Activated CD4-positive, alpha-beta T cell treated with anti-CD3 and anti-CD28 coated beads, Interleukin-2, amount 50 U/mL, for 48 hours (primary cell): ENCODE data around the gene MMD2.
"Not testable (repeated sequence)": the region's sequence is repeated elsewhere in the genome, so short reads cannot be mapped to it uniquely, and the experiment has no call there.

Experiments used
- DNase-seq, 2 experiments: peaks; one replicate each; pipeline ENCODE4 v3.0.0-alpha.2; 2020

MMD2 gene

GRCh38 chr7:4893188-4893587 is 65.8 kb downstream of the MMD2 start:
- not testable (repeated sequence) for DNase-seq

DNA sequence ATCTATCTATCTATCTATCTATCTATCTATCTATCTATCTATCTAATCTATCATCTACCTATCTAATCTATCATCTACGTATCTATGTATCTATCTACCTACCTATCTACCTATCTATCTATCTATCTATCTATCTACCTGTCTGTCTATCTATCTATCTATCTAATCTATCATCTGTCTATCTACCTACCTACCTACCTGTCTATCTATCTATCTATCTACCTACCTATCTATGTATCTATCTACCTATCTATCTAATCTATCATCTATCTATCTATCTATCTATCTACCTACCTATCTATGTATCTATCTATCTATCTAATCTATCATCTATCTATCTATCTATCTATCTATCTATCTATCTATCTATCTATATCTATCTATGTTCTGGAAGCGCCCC is 67.5 kb downstream of the MMD2 start:
- not testable (repeated sequence) for DNase-seq

GRCh38 chr7:4889682-4890081 is 69.3 kb downstream of the MMD2 start:
- no peak for DNase-seq

DNA sequence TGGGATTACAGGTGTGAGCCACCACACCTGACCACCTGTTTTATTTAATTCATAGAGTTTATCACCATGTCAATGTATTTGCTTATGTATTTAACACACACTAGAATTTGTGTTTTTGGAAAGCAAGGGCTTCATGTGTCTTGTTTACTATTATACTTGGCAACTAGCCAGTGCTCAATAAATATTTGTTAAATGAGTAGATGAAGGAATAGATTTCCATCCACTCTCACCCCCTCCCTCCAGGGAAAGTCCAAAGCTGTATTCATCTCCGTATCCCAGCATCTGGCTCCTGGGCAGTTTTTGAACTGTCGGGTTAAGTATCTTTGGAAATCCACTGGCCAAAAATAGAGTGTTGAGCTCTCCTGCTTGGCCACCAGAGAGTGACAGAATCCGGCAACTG is 70.8 kb downstream of the MMD2 start:
- no peak for DNase-seq

- DNase-seq = no peak
These were observed 72.3 kb downstream of the MMD2 start for GRCh38 chr7:4886671-4887070.

DNA sequence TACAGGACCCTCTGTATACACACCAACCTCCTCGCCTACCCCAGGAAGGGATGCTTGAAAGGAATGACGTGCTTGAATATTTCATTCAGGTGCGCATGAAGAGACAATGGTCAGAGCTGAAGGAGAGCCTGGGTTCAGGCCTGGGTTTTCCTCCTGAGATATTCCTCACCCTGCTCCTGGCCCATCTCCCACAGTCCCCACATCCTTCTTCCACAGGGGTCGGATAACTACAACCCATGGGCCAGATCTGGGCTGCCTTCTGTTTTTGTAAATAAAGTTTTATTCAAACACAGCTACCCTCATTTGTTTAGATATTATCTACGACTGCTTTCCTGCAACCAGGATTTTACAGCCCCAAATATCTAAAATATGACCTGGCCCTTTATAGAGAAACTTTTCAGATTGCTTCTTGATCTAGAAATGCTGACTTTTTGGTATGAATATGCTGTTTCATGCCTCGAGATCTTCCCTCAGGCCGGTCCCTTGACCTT is 73.6 kb downstream of the MMD2 start:
- no peak for DNase-seq

DNA sequence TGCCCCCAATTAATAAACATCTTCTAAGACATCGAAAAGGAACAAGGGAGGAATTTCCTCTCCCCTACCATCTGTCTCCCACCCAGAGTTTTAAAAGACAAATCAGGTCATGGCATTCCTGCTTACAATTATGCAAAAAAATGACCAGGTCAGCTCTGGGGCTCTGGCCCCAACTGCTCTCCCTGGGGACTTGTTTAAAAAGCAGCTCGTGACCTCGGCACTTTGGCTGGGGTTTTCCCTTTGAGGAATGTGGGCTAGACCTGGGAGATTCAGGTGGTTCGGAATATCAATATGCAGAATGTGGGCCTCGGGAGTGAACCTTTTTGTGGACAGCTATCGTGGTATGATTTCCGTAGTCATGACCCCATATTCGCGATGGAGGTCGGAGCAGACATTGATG is 74.8 kb downstream of the MMD2 start:
- DNase-seq = no peak

- DNase-seq = peak; percentile 94
These were observed 75.4 kb downstream of the MMD2 start, which contains the start of gene RADIL for GRCh38 chr7:4883372-4884144. TSS of gene RADIL (minus strand) at chr7:4883716. CDS start at chr7:4878139, 5,577 bp downstream.

GRCh38 chr7:4883033-4883371 is 76.0 kb downstream of the MMD2 start:
- DNase-seq = peak in 1 of 2 experiments; percentile 5

DNA sequence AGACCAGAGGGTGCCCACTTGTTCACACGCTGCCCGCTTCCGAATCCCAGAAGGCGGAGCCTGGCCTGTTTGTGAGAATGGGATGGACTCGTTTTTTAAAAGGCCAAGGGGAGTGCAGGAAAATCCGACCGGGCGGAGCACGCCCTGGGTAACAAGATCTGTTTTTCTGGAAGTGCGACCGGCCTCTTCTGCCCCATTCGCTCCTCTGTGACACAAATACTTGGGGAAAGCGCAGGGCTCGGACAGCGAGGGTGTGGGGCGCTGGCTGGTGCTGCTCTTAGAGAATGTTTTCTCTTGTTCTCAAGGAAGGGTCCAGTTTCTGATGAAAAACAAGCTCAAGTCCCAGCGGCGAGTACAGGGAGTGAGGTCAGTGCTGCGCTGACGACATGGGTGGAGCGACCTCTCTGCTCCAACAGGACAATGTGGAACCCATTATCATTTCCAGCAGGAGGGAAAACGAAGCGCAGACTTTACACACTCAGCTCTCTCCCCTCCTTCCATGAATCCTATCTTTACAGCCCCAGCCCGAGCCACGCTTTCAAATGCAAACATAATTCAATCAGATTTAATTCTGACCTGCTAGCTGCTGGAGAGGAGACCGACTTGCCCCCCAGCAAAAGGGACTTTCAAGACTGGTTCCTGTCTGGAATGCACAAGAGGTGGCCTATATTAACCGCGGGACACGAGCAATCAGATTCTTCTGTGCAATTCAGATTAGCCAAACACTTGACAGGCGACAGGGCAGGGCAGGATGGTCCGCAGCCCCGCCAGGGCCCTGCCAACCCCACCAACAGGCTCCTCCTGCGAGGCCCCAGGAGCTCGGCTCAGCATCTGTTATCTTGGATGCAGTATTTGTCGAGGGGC is 76.6 kb downstream of the MMD2 start:
- peak in 1 of 2 experiments; percentile 4 for DNase-seq

GRCh38 chr7:4880218-4880617 is 78.8 kb downstream of the MMD2 start:
- DNase-seq = no peak

DNA sequence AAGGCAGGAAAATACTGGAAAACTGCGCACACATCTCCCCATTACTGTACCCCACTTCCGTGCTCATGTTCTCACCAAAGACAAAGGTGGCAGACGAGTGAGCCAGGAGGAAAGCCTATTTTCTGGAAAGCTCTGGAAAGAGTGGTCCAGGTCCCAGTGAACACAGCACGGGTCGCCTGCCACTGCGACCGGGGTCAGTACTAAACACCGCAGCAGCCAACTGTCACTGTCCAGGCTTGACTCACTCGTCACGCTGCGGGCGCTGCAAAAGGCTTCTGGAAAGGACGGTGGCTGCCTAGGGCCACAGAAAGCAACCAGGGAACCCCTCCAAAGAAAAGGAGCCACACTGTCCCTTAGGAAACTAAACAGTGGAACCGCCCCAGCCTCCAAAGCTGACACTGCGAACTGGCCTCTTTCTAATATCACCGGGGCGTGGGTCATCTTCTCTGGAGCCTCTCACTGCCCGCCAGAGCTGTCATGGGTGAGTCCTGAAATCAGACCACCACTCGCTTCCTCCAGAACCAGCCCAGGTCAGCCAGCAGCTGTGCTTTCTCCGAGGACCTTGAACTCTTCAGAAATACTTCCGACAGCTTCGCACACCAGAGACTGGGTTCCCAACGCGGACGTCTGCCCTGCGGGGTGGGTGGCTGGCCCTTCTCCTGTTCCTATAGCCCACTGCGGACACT is 79.4 kb downstream of the MMD2 start:
- no peak for DNase-seq

DNA sequence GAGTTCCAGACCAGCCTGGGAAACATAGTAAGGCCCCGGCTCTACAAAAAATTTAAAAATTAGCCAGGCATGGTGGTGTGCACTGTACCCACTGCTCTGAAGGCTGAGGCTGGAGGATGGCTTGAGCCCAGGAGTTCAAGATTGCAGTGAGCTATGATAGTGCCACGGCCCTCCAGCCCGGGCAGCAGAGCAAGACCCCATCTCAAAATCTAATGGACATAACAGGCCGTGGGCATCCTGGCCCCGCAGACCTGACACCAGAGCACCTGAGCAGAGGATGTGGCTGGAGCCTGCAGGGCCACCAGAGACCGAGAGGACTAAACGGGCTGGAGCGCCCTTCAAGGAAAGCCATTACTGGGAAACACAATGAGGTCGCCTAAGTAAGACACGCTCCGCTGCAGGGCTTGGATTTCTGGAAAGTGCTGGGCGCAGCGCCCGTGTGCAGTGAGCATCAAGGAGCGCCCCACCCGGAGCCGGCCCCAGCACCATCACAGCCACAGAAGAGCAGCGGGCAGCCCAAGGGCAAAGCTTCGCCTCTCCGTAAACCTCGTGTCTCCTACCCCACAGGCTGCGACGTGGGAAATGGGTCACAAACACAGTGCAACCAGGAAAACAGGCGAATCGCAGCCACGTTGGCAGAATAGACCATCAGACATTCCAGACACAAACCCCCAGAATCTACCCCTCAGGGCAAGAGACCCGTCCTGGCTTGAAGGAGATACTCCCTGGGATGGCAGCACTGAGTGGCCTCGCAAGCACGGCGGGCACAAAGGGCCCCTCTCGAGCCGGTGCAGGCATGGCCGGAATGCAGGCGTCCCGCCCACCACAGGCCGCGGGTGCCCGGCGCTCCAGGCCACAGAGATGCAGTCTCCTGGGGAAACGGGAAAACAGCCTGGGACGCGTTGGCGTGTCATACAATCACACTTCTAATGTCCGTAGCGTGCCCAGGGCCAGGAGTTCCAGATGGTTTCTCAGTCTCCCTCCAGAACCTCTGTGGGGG is 80.4 kb downstream of the MMD2 start:
- DNase-seq = no peak

DNA sequence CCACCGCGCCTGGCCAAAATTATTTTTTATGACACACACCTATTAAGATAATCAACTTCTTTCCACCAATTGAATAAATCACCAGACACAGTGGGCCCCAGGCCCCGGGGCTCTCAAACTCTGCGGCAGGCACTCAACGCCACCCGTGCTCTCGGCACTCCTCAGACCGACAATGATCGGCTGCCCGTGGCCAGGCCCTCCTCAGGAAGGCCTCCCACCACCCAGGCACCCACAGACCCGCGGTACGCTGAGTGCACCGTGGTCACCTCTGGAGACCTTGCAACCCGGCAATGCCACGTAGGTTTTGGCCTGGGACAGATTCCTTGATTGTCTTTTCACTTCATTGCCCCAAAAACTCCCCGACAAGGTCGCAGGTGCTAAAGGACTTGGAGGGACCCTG is 82.4 kb downstream of the MMD2 start:
- no peak for DNase-seq

DNA sequence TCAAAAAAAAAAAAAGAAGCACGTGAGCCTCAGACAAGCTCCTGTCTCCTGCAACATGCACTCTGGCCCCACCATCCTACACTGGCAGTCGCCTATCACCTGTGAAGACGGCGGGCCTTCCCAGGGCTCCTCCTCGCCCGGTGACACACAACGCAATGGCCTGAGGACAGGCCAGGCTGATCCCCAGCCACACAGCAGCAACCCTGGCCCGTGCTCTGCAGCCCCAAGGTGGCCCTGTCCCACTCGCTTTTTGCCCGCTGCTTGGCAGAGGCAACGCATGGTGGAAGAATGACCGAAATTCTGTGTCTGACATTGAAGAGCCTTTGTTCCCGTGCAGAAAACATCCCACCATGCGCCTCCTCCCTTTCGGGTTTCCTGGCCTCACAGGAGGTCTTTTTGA is 83.6 kb downstream of the MMD2 start:
- no peak for DNase-seq

GRCh38 chr7:4873071-4873944 is 85.7 kb downstream of the MMD2 start:
- no peak for DNase-seq

GRCh38 chr7:4871930-4872675 is 86.9 kb downstream of the MMD2 start:
- no peak for DNase-seq

GRCh38 chr7:4871056-4871680 is 87.8 kb downstream of the MMD2 start:
- DNase-seq = no peak

- DNase-seq = no peak
These were observed 90.5 kb downstream of the MMD2 start for GRCh38 chr7:4868493-4868892.
